Adrenal gland (tissue), 12 donors: ENCODE results near the gene NEBL. TPM values are rescaled to one million over a fixed set of nuclear protein-coding genes. Genes with fewer than 3 reads are reported as not detected.

ENCODE experiments used
- DNase-seq, 7 donors: peaks; one replicate each; pipeline ENCODE4 v3.0.0-alpha.2; 2019 to 2020
- H3K27ac ChIP-seq, 5 donors: fragments of 200-600 bp; sonication (generic) in 4 of 5; 1 replicate in 3 of 5; 2 replicates in 2 of 5; pipeline versions ENCODE4 v1.5.1 to v1.8.0; 2016 to 2020; ENCODE audit warnings: mild to moderate bottlenecking in 1 of 5
- H3K27me3 ChIP-seq: fragments of 200-600 bp; 2 replicates; pipeline ENCODE4 v1.8.0; 2021
- H3K36me3 ChIP-seq, 2 donors: fragments of 200-600 bp; replicated peaks in 1 of 2; 1 replicate in 1 of 2; 2 replicates in 1 of 2; pipeline versions ENCODE4 v1.5.1 to v1.8.0; 2018 to 2022
- H3K4me1 ChIP-seq, 2 donors: fragments of 200-600 bp; replicated peaks in 1 of 2; 1 replicate in 1 of 2; 2 replicates in 1 of 2; pipeline versions ENCODE4 v1.5.1 to v1.8.0; 2018 to 2021
- H3K4me3 ChIP-seq, 4 donors: fragments of 200-600 bp; sonication (generic) in 3 of 4; one replicate each; pipeline ENCODE4 v1.5.1; 2016 to 2018
- H3K9me3 ChIP-seq, 3 donors: fragments of 200-600 bp; sonication (generic) in 1 of 3; replicated peaks in 1 of 3; 1 replicate in 2 of 3; 2 replicates in 1 of 3; pipeline versions ENCODE4 v1.5.1 to v1.8.0; 2016 to 2021
- POLR2A ChIP-seq, 2 donors: fragments of 450-650 bp; IDR thresholded peaks; one replicate each; pipeline ENCODE4 v1.6.1; 2017; ENCODE audit warnings: antibody characterized with exemption in 2 of 2, mild to moderate bottlenecking in 2 of 2, moderate library complexity in 1 of 2
- WGBS, 4 donors: extraction: QIAGEN DNeasy Blood & Tissue Kit in 2 of 4; methylation state at CpG; one replicate each; pipeline versions ENCODE4 v1.1.5 to v1.1.7; 2013 to 2017; 5-methylcytosine and 5-hydroxymethylcytosine counted together
- intact Hi-C, 2 donors: fragments of 100-400 bp; cut with DNase I; formaldehyde crosslinking; loops; one replicate each; pipeline versions ENCODE4 v1.14.1 to v1.15.0; 2022 to 2023
- polyA plus RNA-seq, 3 donors: library from polyadenylated mRNA; stranded (reverse); fragments of 200-250 nt in 2 of 3; fragments of 350-450 nt in 1 of 3; fragmentation: Illumina TruSeq in 1 of 3; extraction: RNeasy Lipid Tissue Mini Kit (QIAGEN cat#74804) in 1 of 3; gene quantifications; one replicate each; pipeline ENCODE4 v1.2.3, GENCODE V29; 2013 to 2014
- total RNA-seq, 9 donors: library from RNA; depleted of rRNA in 4 of 9; stranded (reverse); fragments of >200 nt in 4 of 9; fragments of 120-200 nt in 1 of 9; fragmentation: NEBNext Ultra II Directional in 1 of 9; extraction: Animal tissue kit (Norgen Biotek cat#: 25700) in 1 of 9; gene quantifications; one replicate each; pipeline versions ENCODE4 v1.1.0 to v1.2.4, GENCODE V29; 2013 to 2023
- TF ChIP-seq, protein P1 (sequence below), 6 experiments: fragments of 450-650 bp in 4 of 6; fragments of 200-600 bp in 2 of 6; sonication (generic) in 1 of 6; IDR thresholded peaks; 1 replicate in 5 of 6; 2 replicates in 1 of 6; pipeline versions ENCODE4 v1.5.1 to v1.8.0; 2016 to 2021; ENCODE audit warnings: antibody characterized with exemption in 6 of 6, mild to moderate bottlenecking in 2 of 6, moderate library complexity in 1 of 6
- donor health status: healthy with polysubstance abuse.
- donor health status: Bipolar disorder and iron deficiency.
- donor health status: DM: yes; HTN: yes; CAD: no.
- donor health status: DM: no; HTN: no; CAD: no.
- donor health status: DM: no; HTN: no; CAD: no.
- donor health status: DM: yes; HTN: yes; CAD: no.

NEBL gene
- total and polyA plus RNA-seq, 12 donors, result 3.4 to 26.4 (median 7.2) TPM

DNA sequence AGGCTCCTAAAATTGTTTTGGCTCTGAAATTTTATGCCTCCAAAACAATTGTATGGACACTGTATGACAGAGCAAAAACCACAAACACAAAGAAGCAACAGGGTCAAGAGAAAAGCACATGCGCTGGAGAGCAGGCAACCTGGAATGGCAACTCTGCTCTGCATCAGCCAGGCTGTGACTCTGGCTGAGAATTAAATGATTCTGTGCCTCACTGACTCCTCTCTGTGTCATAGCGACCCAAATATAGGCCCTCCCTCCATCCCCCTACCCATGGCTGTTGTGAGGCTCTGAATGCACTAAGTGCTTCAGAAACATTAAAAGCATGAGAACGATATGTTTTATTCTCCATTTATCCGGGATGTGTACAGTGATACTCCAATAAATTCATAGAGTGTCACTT, 24.9 kb upstream of the NEBL start:
- intact Hi-C loops, result no loop called here
- TF ChIP-seq POLR2A (IDR thresholded peaks at IDR 0.05), result no peak
- TF ChIP-seq, protein P1, sequence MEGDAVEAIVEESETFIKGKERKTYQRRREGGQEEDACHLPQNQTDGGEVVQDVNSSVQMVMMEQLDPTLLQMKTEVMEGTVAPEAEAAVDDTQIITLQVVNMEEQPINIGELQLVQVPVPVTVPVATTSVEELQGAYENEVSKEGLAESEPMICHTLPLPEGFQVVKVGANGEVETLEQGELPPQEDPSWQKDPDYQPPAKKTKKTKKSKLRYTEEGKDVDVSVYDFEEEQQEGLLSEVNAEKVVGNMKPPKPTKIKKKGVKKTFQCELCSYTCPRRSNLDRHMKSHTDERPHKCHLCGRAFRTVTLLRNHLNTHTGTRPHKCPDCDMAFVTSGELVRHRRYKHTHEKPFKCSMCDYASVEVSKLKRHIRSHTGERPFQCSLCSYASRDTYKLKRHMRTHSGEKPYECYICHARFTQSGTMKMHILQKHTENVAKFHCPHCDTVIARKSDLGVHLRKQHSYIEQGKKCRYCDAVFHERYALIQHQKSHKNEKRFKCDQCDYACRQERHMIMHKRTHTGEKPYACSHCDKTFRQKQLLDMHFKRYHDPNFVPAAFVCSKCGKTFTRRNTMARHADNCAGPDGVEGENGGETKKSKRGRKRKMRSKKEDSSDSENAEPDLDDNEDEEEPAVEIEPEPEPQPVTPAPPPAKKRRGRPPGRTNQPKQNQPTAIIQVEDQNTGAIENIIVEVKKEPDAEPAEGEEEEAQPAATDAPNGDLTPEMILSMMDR (IDR thresholded peaks at IDR 0.05), result no peak
- WGBS, 4 donors, result 79 to 91% (median 86%) methylated on average over 4 of the region's 4 CpGs

GRCh38 chr10:20920061-20920460, 22.9 kb upstream of the NEBL start:
- 88 to 95% (median 93%) methylated on average over 2 of the region's 2 CpGs for WGBS, 4 donors
- intact Hi-C loops, result no loop called here
- no peaks in the 10 kb centered on the region for H3K36me3 ChIP-seq
- no peaks in the 10 kb centered on the region for H3K9me3 ChIP-seq
- no peak for DNase-seq
- H3K27me3 ChIP-seq, result no peaks in the 10 kb centered on the region
- H3K27ac ChIP-seq, result no peak overlapping the region
- H3K4me1 ChIP-seq, result no peaks in the 10 kb centered on the region
- no peak for TF ChIP-seq POLR2A (IDR thresholded peaks at IDR 0.05)
- TF ChIP-seq, protein P1 (IDR thresholded peaks at IDR 0.05), result no peak
- H3K4me3 ChIP-seq, result no peak overlapping the region

More for the DNA sequence above, 24.9 kb upstream of the NEBL start:
- H3K36me3 ChIP-seq, result no peaks in the 10 kb centered on the region
- H3K27ac ChIP-seq, result no peak overlapping the region
- no peak for DNase-seq
- H3K27me3 ChIP-seq, result no peaks in the 10 kb centered on the region
- no peaks in the 10 kb centered on the region for H3K4me1 ChIP-seq
- H3K4me3 ChIP-seq, result no peak overlapping the region
- no peaks in the 10 kb centered on the region for H3K9me3 ChIP-seq

- WGBS, 4 donors, result 75 to 82% (median 76%) methylated on average over 4 of the region's 4 CpGs
- Histone ChIP-seq H3K9me3 (no peaks in the 10 kb centered on the region), H3K27ac (no peak overlapping the region), H3K27me3 (no peaks in the 10 kb centered on the region), H3K4me1 (no peaks in the 10 kb centered on the region), H3K36me3 (no peaks in the 10 kb centered on the region), H3K4me3 (no peak overlapping the region)
- intact Hi-C loops, result no loop called here
- TF ChIP-seq, protein P1 (IDR thresholded peaks at IDR 0.05), result no peak
- DNase-seq, result no peak
Measured at GRCh38 chr10:20919481-20919880, 22.4 kb upstream of the NEBL start.

- intact Hi-C loops, result no loop called here
- Histone ChIP-seq H3K4me1 (no peaks in the 10 kb centered on the region), H3K4me3 (no peak overlapping the region), H3K36me3 (no peaks in the 10 kb centered on the region), H3K27me3 (no peaks in the 10 kb centered on the region), H3K9me3 (no peaks in the 10 kb centered on the region), H3K27ac (no peak overlapping the region)
- WGBS, 4 donors, result 73 to 86% (median 80%) methylated on average over 1 of the region's 1 CpG
- DNase-seq, result no peak
- TF ChIP-seq POLR2A (IDR thresholded peaks at IDR 0.05), result no peak
- TF ChIP-seq, protein P1 (IDR thresholded peaks at IDR 0.05), result no peak
Measured at GRCh38 chr10:20916976-20917375, 19.9 kb upstream of the NEBL start.
